Neutrophil (primary cell): Measurements from ENCODE around the gene QKI.

ENCODE experiments used
- H3K27ac ChIP-seq: fragments of 200-600 bp; sonication (generic); 2 replicates; pipeline ENCODE4 v1.5.1; 2016; ENCODE audit warnings: mild to moderate bottlenecking, moderate library complexity
- H3K27me3 ChIP-seq: fragments of 200-600 bp; sonication (generic); 2 replicates; pipeline ENCODE4 v1.6.0; 2016; ENCODE audit warnings: mild to moderate bottlenecking
- H3K36me3 ChIP-seq: fragments of 200-600 bp; sonication (generic); 2 replicates; pipeline ENCODE4 v1.5.1; 2017
- H3K4me1 ChIP-seq, 2 experiments: fragments of 200-600 bp in 1 of 2; sonication (generic) in 1 of 2; 1 replicate in 1 of 2; 2 replicates in 1 of 2; pipeline versions ENCODE4 v1.5.1 to v1.6.1; 2013 to 2016; ENCODE audit warnings: low read depth in 1 of 2, low read length in 1 of 2, mild to moderate bottlenecking in 1 of 2, moderate library complexity in 1 of 2; ENCODE audit not compliant: control insufficient read depth in 1 of 2, insufficient read depth in 1 of 2
- H3K4me3 ChIP-seq, 2 experiments: fragments of 200-600 bp in 1 of 2; sonication (generic) in 1 of 2; 1 replicate in 1 of 2; 2 replicates in 1 of 2; pipeline ENCODE4 v1.5.1; 2013 to 2016; ENCODE audit warnings: low read depth in 1 of 2, low read length in 1 of 2, mild to moderate bottlenecking in 1 of 2, moderate library complexity in 1 of 2
- H3K9me3 ChIP-seq: fragments of 200-600 bp; sonication (generic); 2 replicates; pipeline ENCODE4 v1.5.1; 2016
- CTCF ChIP-seq: fragments of 200-600 bp; sonication (generic); IDR thresholded peaks from 2 replicates; pipeline ENCODE4 v1.5.1; 2016; ENCODE audit warnings: antibody characterized with exemption

The QKI gene

GRCh38 chr6:163507965-163508364 lies 93.4 kb downstream of the QKI start:
- Histone ChIP-seq H3K27ac (no peak overlapping the region), H3K4me1 (peaks cover 4 to 17% of the 10 kb centered on the region in 2 experiments), H3K4me3 (no peak overlapping the region), H3K27me3 (no peaks in the 10 kb centered on the region), H3K9me3 (no peaks in the 10 kb centered on the region), H3K36me3 (no peaks in the 10 kb centered on the region)
- TF ChIP-seq CTCF: no peak

- no peak for TF ChIP-seq CTCF
- Histone ChIP-seq H3K9me3 (no peaks in the 10 kb centered on the region), H3K36me3 (no peaks in the 10 kb centered on the region), H3K27ac (no peak overlapping the region), H3K27me3 (no peaks in the 10 kb centered on the region), H3K4me1 (no peaks in the 10 kb centered on the region), H3K4me3 (no peak overlapping the region)
Measured at GRCh38 chr6:163513003-163513402, 98.5 kb downstream of the QKI start.

GRCh38 chr6:163513570-163514166 lies 99.2 kb downstream of the QKI start:
- no peaks in the 10 kb centered on the region for H3K27me3 ChIP-seq
- TF ChIP-seq CTCF: no peak
- H3K4me1 ChIP-seq: no peaks in the 10 kb centered on the region
- no peak overlapping the region for H3K4me3 ChIP-seq
- no peaks in the 10 kb centered on the region for H3K9me3 ChIP-seq
- no peaks in the 10 kb centered on the region for H3K36me3 ChIP-seq
- H3K27ac ChIP-seq: no peak overlapping the region

GRCh38 chr6:163516908-163517307 lies 102.4 kb downstream of the QKI start:
- TF ChIP-seq CTCF: no peak
- Histone ChIP-seq H3K36me3 (no peaks in the 10 kb centered on the region), H3K27me3 (no peaks in the 10 kb centered on the region)

GRCh38 chr6:163520956-163521355 lies 106.4 kb downstream of the QKI start:
- no peaks in the 10 kb centered on the region for H3K27me3 ChIP-seq
- H3K4me1 ChIP-seq: peaks cover 0 to 6% of the 10 kb centered on the region in 2 experiments
- no peak overlapping the region for H3K4me3 ChIP-seq
- H3K9me3 ChIP-seq: no peaks in the 10 kb centered on the region
- no peak overlapping the region for H3K27ac ChIP-seq
- H3K36me3 ChIP-seq: no peaks in the 10 kb centered on the region
- no peak for TF ChIP-seq CTCF

More at GRCh38 chr6:163516908-163517307, 102.4 kb downstream of the QKI start:
- H3K4me1 ChIP-seq: peaks cover 0 to 6% of the 10 kb centered on the region in 2 experiments
- H3K27ac ChIP-seq: no peak overlapping the region
- H3K4me3 ChIP-seq: no peak overlapping the region
- H3K9me3 ChIP-seq: no peaks in the 10 kb centered on the region
